A549 treated with AZD2906 at 1 μM for 4 hours (cell line): ENCODE measurements around the gene KRTAP13-1. TPM values are rescaled to one million over a fixed set of nuclear protein-coding genes. Genes with fewer than 3 reads are reported as not detected.

Experiments used
- total RNA-seq: library from RNA; stranded (reverse); fragments of 200-300 nt; extraction: Qiagen RNA extraction; gene quantifications from 5 replicates; pipeline ENCODE4 v1.2.3, GENCODE V29; 2022

Gene KRTAP13-1, protein sequence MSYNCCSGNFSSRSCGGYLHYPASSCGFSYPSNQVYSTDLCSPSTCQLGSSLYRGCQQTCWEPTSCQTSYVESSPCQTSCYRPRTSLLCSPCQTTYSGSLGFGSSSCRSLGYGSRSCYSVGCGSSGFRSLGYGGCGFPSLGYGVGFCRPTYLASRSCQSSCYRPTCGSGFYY
- not detected in 5 replicates for total RNA-seq

DNA sequence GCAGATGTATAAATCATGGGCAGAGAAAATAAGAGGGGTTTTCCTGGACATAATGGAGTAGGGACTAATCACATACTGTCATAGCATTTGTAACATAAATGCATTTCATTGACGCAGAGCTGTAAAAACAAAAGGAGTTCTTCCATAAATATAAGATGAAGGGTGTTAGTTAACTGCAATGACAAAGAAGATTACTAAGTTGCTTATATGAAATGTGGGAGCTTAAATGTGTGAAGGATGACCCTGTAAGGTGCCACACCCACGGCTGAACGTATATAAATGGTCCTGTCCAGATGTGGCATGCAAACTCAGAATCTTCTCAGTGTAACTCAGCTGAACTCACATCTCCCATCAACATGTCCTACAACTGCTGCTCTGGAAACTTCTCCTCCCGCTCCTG lies at the start of gene KRTAP13-1:
Gene KRTAP13-1, plus strand, starts transcription at position 301 of the 400 bp plus-strand sequence. Its CDS starts 56 bp downstream, at position 357.

GRCh38 chr21:30348506-30348905 lies 47.3 kb upstream of the KRTAP13-1 start, which contains the start of gene KRTAP23-1:
KRTAP23-1 (minus strand) TSS chr21:30348606; CDS start chr21:30348606, 0 bp downstream.

DNA sequence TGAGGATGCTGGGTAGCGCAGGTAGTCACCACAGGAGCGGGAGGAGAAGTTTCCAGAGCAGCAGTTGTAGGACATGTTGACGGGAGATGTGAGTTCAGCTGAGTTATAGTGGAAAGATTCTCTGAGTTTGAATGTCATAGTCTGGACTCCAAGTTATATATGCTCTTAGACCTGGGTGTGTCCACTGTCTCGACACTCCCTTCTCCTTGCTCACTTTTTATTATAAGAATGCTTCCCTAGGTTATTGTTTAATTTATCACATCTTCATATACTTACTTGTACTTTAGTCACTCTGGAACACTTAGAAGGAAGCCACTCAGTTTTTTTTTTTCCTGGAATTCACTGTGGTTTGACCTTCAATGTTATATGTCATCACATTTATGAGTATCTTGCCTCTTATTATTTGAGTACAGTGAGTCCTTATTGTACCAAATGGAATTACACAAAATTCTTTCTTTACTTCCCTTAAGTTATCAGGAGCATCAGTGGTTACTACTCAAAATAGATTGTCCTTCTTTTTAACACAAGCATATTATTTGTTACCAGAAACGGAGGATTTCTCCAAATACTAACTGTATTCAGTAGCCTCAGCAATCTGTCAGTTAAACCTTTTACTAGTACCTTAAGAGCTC lies 23.6 kb upstream of the KRTAP13-1 start, which contains the start of gene KRTAP13-2:
Gene KRTAP13-2, minus strand, starts transcription at position 133 of the 632 bp plus-strand sequence. Its CDS starts 58 bp downstream, at position 75.

DNA sequence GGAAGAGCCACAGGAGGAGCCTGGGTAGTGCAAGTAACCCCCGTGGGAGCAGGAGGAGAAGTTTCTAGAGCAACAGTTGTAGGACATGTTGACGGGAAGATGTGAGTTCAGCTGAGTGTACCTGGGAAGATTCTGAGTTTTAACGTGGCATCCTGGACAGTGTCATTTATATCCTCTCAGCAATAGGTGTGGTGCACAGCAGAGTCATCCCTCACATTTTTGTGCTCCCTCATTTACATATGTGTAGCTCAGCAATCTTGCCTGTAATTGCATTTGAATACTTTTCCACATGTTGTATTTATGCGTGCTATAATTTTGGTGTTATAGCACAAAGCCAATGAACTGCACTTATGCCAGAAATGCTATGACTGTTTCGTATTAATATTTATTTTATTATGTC lies 30.0 kb downstream of the KRTAP13-1 start, which contains the start of gene KRTAP13-3:
Gene KRTAP13-3, minus strand, starts transcription at position 101 of the 400 bp plus-strand sequence. Its CDS starts 14 bp downstream, at position 87.

GRCh38 chr21:30430170-30430655 lies 34.4 kb downstream of the KRTAP13-1 start, which contains the start of gene KRTAP13-4:
KRTAP13-4 (plus strand) TSS chr21:30430220; CDS start chr21:30430276, 56 bp downstream.

GRCh38 chr21:30439975-30440374 lies 44.1 kb downstream of the KRTAP13-1 start, which contains the start of gene KRTAP15-1:
KRTAP15-1 (plus strand) TSS chr21:30440275; CDS start chr21:30440328, 53 bp downstream.

Other genes starting within 250 kb of the KRTAP13-1 start
- gene CLDN17, start 229.2 kb upstream of the KRTAP13-1 start, total RNA-seq, result not detected in 5 replicates
- not detected in 5 replicates for gene CLDN8, start 179.9 kb upstream of the KRTAP13-1 start, total RNA-seq
- not detected in 5 replicates for gene KRTAP24-1, start 113.1 kb upstream of the KRTAP13-1 start, total RNA-seq
- not detected in 5 replicates for gene KRTAP25-1, start 106.5 kb upstream of the KRTAP13-1 start, total RNA-seq
- not detected in 5 replicates for gene KRTAP26-1, start 75.7 kb upstream of the KRTAP13-1 start, total RNA-seq
- gene KRTAP27-1, start 58.3 kb upstream of the KRTAP13-1 start, total RNA-seq, result not detected in 5 replicates
- gene KRTAP23-1, start 47.4 kb upstream of the KRTAP13-1 start, total RNA-seq, result not detected in 5 replicates
- not detected in 5 replicates for gene KRTAP13-2, start 23.8 kb upstream of the KRTAP13-1 start, total RNA-seq
- gene KRTAP13-3, start 29.9 kb downstream of the KRTAP13-1 start, total RNA-seq, result not detected in 5 replicates
- not detected in 5 replicates for gene KRTAP13-4, start 34.2 kb downstream of the KRTAP13-1 start, total RNA-seq
- gene KRTAP15-1, start 44.2 kb downstream of the KRTAP13-1 start, total RNA-seq, result not detected in 5 replicates
- gene KRTAP19-1, start 84.3 kb downstream of the KRTAP13-1 start, total RNA-seq, result not detected in 5 replicates
- not detected in 5 replicates for gene KRTAP19-2, start 91.4 kb downstream of the KRTAP13-1 start, total RNA-seq
- not detected in 5 replicates for gene KRTAP19-3, start 96.0 kb downstream of the KRTAP13-1 start, total RNA-seq
- gene KRTAP19-4, start 101.1 kb downstream of the KRTAP13-1 start, total RNA-seq, result not detected in 5 replicates
- gene KRTAP19-5, start 106.1 kb downstream of the KRTAP13-1 start, total RNA-seq, result not detected in 5 replicates
- not detected in 5 replicates for gene KRTAP19-6, start 145.8 kb downstream of the KRTAP13-1 start, total RNA-seq
- gene KRTAP19-7, start 165.3 kb downstream of the KRTAP13-1 start, total RNA-seq, result not detected in 5 replicates
- gene KRTAP22-2, start 194.4 kb downstream of the KRTAP13-1 start, total RNA-seq, result not detected in 5 replicates
- not detected in 5 replicates for gene KRTAP6-3, start 196.4 kb downstream of the KRTAP13-1 start, total RNA-seq
- not detected in 5 replicates for gene KRTAP6-2, start 202.9 kb downstream of the KRTAP13-1 start, total RNA-seq
- not detected in 5 replicates for gene KRTAP22-1, start 205.1 kb downstream of the KRTAP13-1 start, total RNA-seq
- gene KRTAP6-1, start 217.9 kb downstream of the KRTAP13-1 start, total RNA-seq, result not detected in 5 replicates
- not detected in 5 replicates for gene KRTAP20-1, start 220.4 kb downstream of the KRTAP13-1 start, total RNA-seq
- not detected in 5 replicates for gene KRTAP20-4, start 224.6 kb downstream of the KRTAP13-1 start, total RNA-seq
- gene KRTAP20-2, start 239.2 kb downstream of the KRTAP13-1 start, total RNA-seq, result not detected in 5 replicates
- gene KRTAP20-3, start 246.8 kb downstream of the KRTAP13-1 start, total RNA-seq, result not detected in 5 replicates